SJCRH30 (cell line): ENCODE measurements around the gene LHFPL2. TPM values are rescaled to one million over a fixed set of nuclear protein-coding genes. Genes with fewer than 3 reads are reported as not detected.

Source experiments
- DNase-seq, 2 experiments: peaks; one replicate each; pipeline ENCODE4 v3.0.0-alpha.2; 2015 to 2020
- H3K27ac ChIP-seq: fragments of 250-450 bp; sonication (Bioruptor Pico); 2 replicates; pipeline ENCODE4 v1.5.1; 2020; ENCODE audit warnings: mild to moderate bottlenecking, moderate library complexity
- H3K27me3 ChIP-seq: fragments of 250-450 bp; sonication (Bioruptor Pico); 2 replicates; pipeline ENCODE4 v1.5.1; 2020; ENCODE audit warnings: mild to moderate bottlenecking, moderate library complexity
- H3K36me3 ChIP-seq: fragments of 250-450 bp; sonication (Bioruptor Pico); 2 replicates; pipeline ENCODE4 v1.5.1; 2020; ENCODE audit warnings: mild to moderate bottlenecking, moderate library complexity
- H3K4me1 ChIP-seq: fragments of 250-450 bp; sonication (Bioruptor Pico); 2 replicates; pipeline ENCODE4 v1.5.1; 2020; ENCODE audit warnings: mild to moderate bottlenecking, moderate library complexity
- H3K4me3 ChIP-seq: fragments of 250-450 bp; sonication (Bioruptor Pico); 2 replicates; pipeline ENCODE4 v1.5.1; 2020; ENCODE audit warnings: mild to moderate bottlenecking, moderate library complexity
- H3K9me3 ChIP-seq: fragments of 250-450 bp; sonication (Bioruptor Pico); replicated peaks from 2 replicates; pipeline ENCODE4 v1.5.1; 2020; ENCODE audit warnings: mild to moderate bottlenecking, moderate library complexity
- total RNA-seq: library from RNA; depleted of rRNA; stranded (reverse); fragments of >200 nt; shearing (Covaris generic); gene quantifications from 2 replicates; pipeline ENCODE4 v1.2.3, GENCODE V29; 2014

The LHFPL2 gene
- total RNA-seq, 1 experiment from 2014 or later: 21.7 TPM

- no peak overlapping the region for H3K4me3 ChIP-seq
- H3K9me3 ChIP-seq: no peaks in the 10 kb centered on the region
- no peak overlapping the region for H3K27ac ChIP-seq
- peaks cover 14% of the 10 kb centered on the region for H3K4me1 ChIP-seq
- peak in 1 of 2 experiments; percentile 33 for DNase-seq
- peaks cover 8% of the 10 kb centered on the region for H3K36me3 ChIP-seq
- no peaks in the 10 kb centered on the region for H3K27me3 ChIP-seq
These were observed 150.7 kb downstream of the LHFPL2 start for GRCh38 chr5:78497573-78498533.

- Histone ChIP-seq H3K4me3 (no peak overlapping the region), H3K9me3 (no peaks in the 10 kb centered on the region), H3K4me1 (peaks cover 14% of the 10 kb centered on the region), H3K27ac (no peak overlapping the region), H3K36me3 (peaks cover 8% of the 10 kb centered on the region), H3K27me3 (no peaks in the 10 kb centered on the region)
- DNase-seq: no peak
These were observed 152.2 kb downstream of the LHFPL2 start for GRCh38 chr5:78496373-78496772.

GRCh38 chr5:78495800-78496199, 152.8 kb downstream of the LHFPL2 start:
- no peaks in the 10 kb centered on the region for H3K9me3 ChIP-seq

GRCh38 chr5:78492650-78493049, 155.9 kb downstream of the LHFPL2 start:
- H3K27ac ChIP-seq: no peak overlapping the region
- no peaks in the 10 kb centered on the region for H3K27me3 ChIP-seq
- no peaks in the 10 kb centered on the region for H3K9me3 ChIP-seq
- H3K4me1 ChIP-seq: peaks cover 4% of the 10 kb centered on the region
- no peak overlapping the region for H3K4me3 ChIP-seq
- peaks cover 28% of the 10 kb centered on the region for H3K36me3 ChIP-seq
- DNase-seq: no peak

More at GRCh38 chr5:78495800-78496199, 152.8 kb downstream of the LHFPL2 start:
- peaks cover 9% of the 10 kb centered on the region for H3K36me3 ChIP-seq
- H3K4me1 ChIP-seq: peaks cover 14% of the 10 kb centered on the region
- no peak overlapping the region for H3K4me3 ChIP-seq
- DNase-seq: no peak
- no peaks in the 10 kb centered on the region for H3K27me3 ChIP-seq
- no peak overlapping the region for H3K27ac ChIP-seq

DNA sequence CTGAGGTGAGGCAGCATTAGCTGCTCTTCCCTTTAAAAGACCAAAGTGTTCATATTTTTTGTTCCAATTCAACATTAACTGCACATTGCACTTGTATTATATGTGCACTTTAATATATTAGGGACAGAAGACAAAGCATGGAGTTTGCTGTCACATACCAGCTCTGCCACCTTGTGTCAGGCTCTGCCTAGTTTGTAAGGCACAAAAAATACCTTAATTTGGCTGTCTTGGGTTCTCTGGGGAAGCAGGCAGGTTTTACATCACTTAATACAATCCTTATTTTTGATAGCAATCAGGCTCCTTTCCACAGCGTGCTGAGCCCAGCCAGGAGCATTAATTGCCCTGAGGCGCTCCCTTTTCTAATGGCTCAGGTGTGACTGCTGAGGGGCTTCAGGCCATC, 156.3 kb downstream of the LHFPL2 start:
- Histone ChIP-seq H3K4me3 (no peak overlapping the region), H3K27ac (no peak overlapping the region)

GRCh38 chr5:78490709-78491485, 157.7 kb downstream of the LHFPL2 start:
- H3K27ac ChIP-seq: no peak overlapping the region
- H3K36me3 ChIP-seq: peaks cover 33% of the 10 kb centered on the region
- H3K4me1 ChIP-seq: no peaks in the 10 kb centered on the region
- H3K9me3 ChIP-seq: no peaks in the 10 kb centered on the region
- no peak overlapping the region for H3K4me3 ChIP-seq
- DNase-seq: no peak
- no peaks in the 10 kb centered on the region for H3K27me3 ChIP-seq

More for the DNA sequence above, 156.3 kb downstream of the LHFPL2 start:
- no peaks in the 10 kb centered on the region for H3K27me3 ChIP-seq
- no peaks in the 10 kb centered on the region for H3K9me3 ChIP-seq
- DNase-seq: no peak
- H3K36me3 ChIP-seq: peaks cover 32% of the 10 kb centered on the region
- H3K4me1 ChIP-seq: no peaks in the 10 kb centered on the region; the same call in 1 of the 2 replicates

GRCh38 chr5:78487846-78488245, 160.7 kb downstream of the LHFPL2 start:
- peaks cover 31% of the 10 kb centered on the region for H3K36me3 ChIP-seq
- DNase-seq: no peak
- no peaks in the 10 kb centered on the region for H3K27me3 ChIP-seq
- no peak overlapping the region for H3K27ac ChIP-seq
- H3K9me3 ChIP-seq: no peaks in the 10 kb centered on the region
- H3K4me1 ChIP-seq: no peaks in the 10 kb centered on the region
- H3K4me3 ChIP-seq: no peak overlapping the region

GRCh38 chr5:78486218-78486617, 162.4 kb downstream of the LHFPL2 start:
- H3K27me3 ChIP-seq: no peaks in the 10 kb centered on the region
- H3K36me3 ChIP-seq: peaks cover 31% of the 10 kb centered on the region
- H3K4me1 ChIP-seq: no peaks in the 10 kb centered on the region
- no peaks in the 10 kb centered on the region for H3K9me3 ChIP-seq
- DNase-seq: no peak
- no peak overlapping the region for H3K27ac ChIP-seq
- H3K4me3 ChIP-seq: no peak overlapping the region

DNA sequence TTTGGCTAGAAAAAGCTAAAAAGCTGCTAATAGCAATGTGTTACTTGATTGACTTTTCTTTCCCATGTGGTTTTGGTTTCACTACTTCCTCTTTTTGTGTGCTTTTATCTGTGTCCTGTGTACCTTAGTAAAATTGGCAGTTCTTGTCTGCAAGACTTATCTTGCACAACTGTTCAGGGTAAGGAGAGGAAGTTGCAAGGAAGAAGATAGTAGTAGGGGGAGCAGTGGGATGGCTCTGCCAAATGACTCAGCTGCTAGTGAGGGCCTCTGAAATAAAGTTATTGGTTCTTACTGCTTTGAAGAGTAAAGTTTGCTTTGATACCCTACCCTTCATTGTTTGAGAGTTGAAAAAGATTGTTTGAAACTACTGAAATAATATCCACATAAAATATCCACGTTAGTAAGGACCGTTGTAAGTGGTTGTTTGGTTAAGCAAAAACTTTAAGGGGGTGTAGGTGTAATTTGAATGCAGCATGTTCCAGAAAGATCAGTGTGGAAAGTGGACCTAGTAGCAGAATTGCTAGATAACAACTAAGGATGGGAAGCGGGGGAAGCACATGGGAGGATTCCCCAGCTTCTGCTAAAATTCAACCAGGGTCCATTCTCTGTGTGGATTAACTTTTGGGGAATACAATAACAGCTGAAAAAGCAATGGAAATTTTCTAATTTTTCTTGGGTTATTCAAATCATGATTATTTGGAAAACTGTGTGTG, 164.6 kb downstream of the LHFPL2 start:
- H3K27ac ChIP-seq: no peak overlapping the region
- no peaks in the 10 kb centered on the region for H3K9me3 ChIP-seq
- H3K4me1 ChIP-seq: no peaks in the 10 kb centered on the region
- DNase-seq: no peak
- peaks cover 23% of the 10 kb centered on the region for H3K36me3 ChIP-seq
- H3K4me3 ChIP-seq: no peak overlapping the region
- no peaks in the 10 kb centered on the region for H3K27me3 ChIP-seq

GRCh38 chr5:78482948-78483347, 165.6 kb downstream of the LHFPL2 start:
- no peak for DNase-seq
- H3K4me1 ChIP-seq: no peaks in the 10 kb centered on the region
- no peak overlapping the region for H3K4me3 ChIP-seq
- H3K9me3 ChIP-seq: no peaks in the 10 kb centered on the region
- peaks cover 14% of the 10 kb centered on the region for H3K36me3 ChIP-seq
- H3K27ac ChIP-seq: no peak overlapping the region
- no peaks in the 10 kb centered on the region for H3K27me3 ChIP-seq

GRCh38 chr5:78476795-78477194, 171.8 kb downstream of the LHFPL2 start:
- Histone ChIP-seq H3K4me1 (no peaks in the 10 kb centered on the region), H3K27ac (no peak overlapping the region), H3K27me3 (no peaks in the 10 kb centered on the region), H3K9me3 (no peaks in the 10 kb centered on the region), H3K4me3 (no peak overlapping the region), H3K36me3 (no peaks in the 10 kb centered on the region; the same call in 1 of the 2 replicates)
- DNase-seq: no peak

- Histone ChIP-seq H3K9me3 (no peaks in the 10 kb centered on the region), H3K36me3 (no peaks in the 10 kb centered on the region; the same call in 1 of the 2 replicates), H3K27ac (no peak overlapping the region), H3K27me3 (no peaks in the 10 kb centered on the region), H3K4me3 (no peak overlapping the region), H3K4me1 (no peaks in the 10 kb centered on the region)
- no peak for DNase-seq
These were observed 173.2 kb downstream of the LHFPL2 start for GRCh38 chr5:78475370-78475769.

- DNase-seq: no peak
- no peak overlapping the region for H3K4me3 ChIP-seq
- no peaks in the 10 kb centered on the region for H3K4me1 ChIP-seq
- no peaks in the 10 kb centered on the region for H3K36me3 ChIP-seq
- H3K27ac ChIP-seq: no peak overlapping the region
- H3K27me3 ChIP-seq: no peaks in the 10 kb centered on the region
- H3K9me3 ChIP-seq: no peaks in the 10 kb centered on the region
These were observed 174.8 kb downstream of the LHFPL2 start for GRCh38 chr5:78473751-78474150.

DNA sequence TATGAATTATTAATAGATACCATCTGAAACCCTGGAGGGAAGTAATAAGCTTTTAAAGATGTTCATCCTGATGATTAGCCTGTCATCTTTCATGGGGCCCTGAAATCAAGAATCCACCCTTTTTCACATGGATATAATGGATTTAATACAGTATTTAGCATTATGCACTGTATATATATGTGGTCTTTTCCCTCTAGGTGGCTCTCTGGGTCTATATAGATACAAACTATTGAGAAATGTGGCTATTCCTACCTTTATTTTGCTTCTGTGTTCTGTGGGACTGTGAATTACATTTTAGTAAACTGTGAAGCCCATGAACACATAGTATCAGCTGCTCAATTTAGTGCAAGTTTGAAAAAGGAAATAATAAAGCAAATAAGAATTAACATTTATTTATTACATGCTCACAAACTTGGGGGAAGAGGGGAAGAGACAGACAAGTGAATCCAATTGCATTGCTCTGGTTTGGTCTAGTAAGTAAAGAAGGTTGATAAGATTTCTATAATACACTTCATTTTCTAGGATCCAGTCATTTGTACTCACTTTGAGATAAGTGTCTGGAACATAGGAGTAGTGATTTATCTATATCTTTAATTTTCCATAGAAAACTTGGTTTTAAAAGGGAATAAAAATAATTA, 176.0 kb downstream of the LHFPL2 start:
- no peak overlapping the region for H3K4me3 ChIP-seq
- peak in 1 of 2 experiments; percentile 18 for DNase-seq
- H3K4me1 ChIP-seq: no peaks in the 10 kb centered on the region
- no peaks in the 10 kb centered on the region for H3K9me3 ChIP-seq
- H3K36me3 ChIP-seq: no peaks in the 10 kb centered on the region
- no peaks in the 10 kb centered on the region for H3K27me3 ChIP-seq
- H3K27ac ChIP-seq: no peak overlapping the region
